T-cell (primary cell): Measurements from ENCODE around the gene DAAM2. TPM values are rescaled to one million over a fixed set of nuclear protein-coding genes. Genes with fewer than 3 reads are reported as not detected.

Experiments used
- ATAC-seq, 4 experiments: fragments of 200-7000 bp in 3 of 4; fragments of 150-1000 bp in 1 of 4; cut with Tn5 transposase; replicated peaks in 1 of 4; 1 replicate in 3 of 4; 2 replicates in 1 of 4; pipeline ENCODE4 v1.10.0; 2021; ENCODE audit warnings: moderate library complexity in 3 of 4, mild to moderate bottlenecking in 2 of 4, moderate number of reproducible peaks in 1 of 4
- CTCF ChIA-PET, 2 donors: fragments of 300-600 bp; sonication (Branson Sonifier 250); formaldehyde crosslinking; loops; one replicate each; lab custom pipeline; 2022; ENCODE audit warnings: antibody characterized with exemption in 2 of 2; lab: Charles Lee
- POLR2A ChIA-PET, 2 donors: fragments of 300-600 bp; sonication (Branson Sonifier 250); formaldehyde crosslinking; loops; one replicate each; lab custom pipeline; 2022; ENCODE audit warnings: antibody characterized with exemption in 2 of 2; lab: Charles Lee
- DNase-seq, 35 experiments: peaks; one replicate each; pipeline versions ENCODE4 v3.0.0 to v3.0.0-alpha.2; 2013 to 2023
- H3K27ac ChIP-seq: one replicate; pipeline ENCODE4 v1.5.1; 2013; ENCODE audit warnings: low read length
- H3K27me3 ChIP-seq, 2 experiments: replicated peaks in 1 of 2; 1 replicate in 1 of 2; 2 replicates in 1 of 2; pipeline versions ENCODE4 v1.6.1 to v1.7.0; 2013; ENCODE audit warnings: low read length in 1 of 2, mixed read lengths in 1 of 2; ENCODE audit not compliant: control insufficient read depth in 2 of 2, insufficient read depth in 2 of 2; ENCODE audit errors: extremely low read depth in 1 of 2
- H3K36me3 ChIP-seq, 2 donors: 1 replicate in 1 of 2; 2 replicates in 1 of 2; pipeline versions ENCODE4 v1.6.1 to v1.7.0; 2013; ENCODE audit warnings: low read length in 1 of 2; ENCODE audit not compliant: control insufficient read depth in 2 of 2, insufficient read depth in 1 of 2; ENCODE audit errors: extremely low read depth in 1 of 2
- H3K4me1 ChIP-seq, 2 experiments: 1 replicate in 1 of 2; 2 replicates in 1 of 2; pipeline versions ENCODE4 v1.6.1 to v1.7.0; 2013; ENCODE audit warnings: low read length in 2 of 2, mixed read lengths in 1 of 2; ENCODE audit not compliant: insufficient read depth in 2 of 2, control insufficient read depth in 1 of 2; ENCODE audit errors: extremely low read depth in 1 of 2
- H3K4me3 ChIP-seq, 2 donors: 1 replicate in 1 of 2; 2 replicates in 1 of 2; pipeline versions ENCODE4 v1.5.1 to v1.7.0; 2013; ENCODE audit warnings: mild to moderate bottlenecking in 2 of 2, low read length in 1 of 2, moderate library complexity in 1 of 2; ENCODE audit not compliant: control insufficient read depth in 1 of 2; ENCODE audit errors: extremely low read depth in 1 of 2
- H3K9me3 ChIP-seq: 2 replicates; pipeline ENCODE4 v1.7.0; 2013
- H3K27ac Mint-ChIP-seq, 2 donors: one replicate each; pipeline ENCODE4 v1.8.0; 2020 to 2021; ENCODE audit warnings: mild to moderate bottlenecking in 2 of 2, mixed read lengths in 2 of 2
- H3K27me3 Mint-ChIP-seq, 2 donors: one replicate each; pipeline ENCODE4 v1.8.0; 2021 to 2022; ENCODE audit warnings: mixed read lengths in 2 of 2
- H3K36me3 Mint-ChIP-seq: one replicate; pipeline ENCODE4 v1.8.0; 2021; ENCODE audit warnings: mixed read lengths
- H3K4me1 Mint-ChIP-seq, 3 donors: one replicate each; pipeline ENCODE4 v1.8.0; 2020 to 2022; ENCODE audit warnings: mixed read lengths in 3 of 3, mild to moderate bottlenecking in 1 of 3
- H3K4me3 Mint-ChIP-seq, 3 donors: one replicate each; pipeline ENCODE4 v1.8.0; 2020 to 2022; ENCODE audit warnings: mild to moderate bottlenecking in 3 of 3, mixed read lengths in 3 of 3, moderate library complexity in 3 of 3
- H3K9me3 Mint-ChIP-seq, 3 donors: one replicate each; pipeline ENCODE4 v1.8.0; 2020 to 2022; ENCODE audit warnings: mixed read lengths in 3 of 3
- WGBS: methylation state at CpG from one replicate; pipeline ENCODE4 v1.1.5; 2013; ENCODE audit warnings: missing lambda C conversion rate; ENCODE audit not compliant: insufficient coverage; 5-methylcytosine and 5-hydroxymethylcytosine counted together
- total RNA-seq, 35 experiments: library from RNA in 6 of 35; stranded (reverse) in 6 of 35; fragments of 120-200 nt in 1 of 35; gene quantifications; one replicate each; pipeline versions ENCODE4 v1.2.1 to v1.2.4 and lab custom pipeline; 2013 to 2026

DAAM2 gene
- total RNA-seq, 5 donors from 2014 or later (not counting 1 experiment from before 2014, with no cell fraction given) = 0.03 to 0.07 TPM; not detected in 3

GRCh38 chr6:39824030-39824926 lies 32.1 kb downstream of the DAAM2 start:
- H3K4me3 ChIP-seq = no peak overlapping the region
- no peaks in the 10 kb centered on the region for H3K9me3 ChIP-seq
- ATAC-seq (no peak), DNase-seq (no peak)
- H3K9me3 Mint-ChIP-seq = no peaks in the 10 kb centered on the region
- WGBS = 83% methylated on average over 4 of the region's 9 CpGs
- no peaks in the 10 kb centered on the region for H3K36me3 ChIP-seq
- H3K4me3 Mint-ChIP-seq = no peak overlapping the region
- no peaks in the 10 kb centered on the region for H3K4me1 ChIP-seq
- no peak overlapping the region for H3K27ac ChIP-seq
- no peak overlapping the region for H3K27ac Mint-ChIP-seq
- no peaks in the 10 kb centered on the region for H3K4me1 Mint-ChIP-seq
- peaks cover 0 to 3% of the 10 kb centered on the region in 2 donors for H3K27me3 Mint-ChIP-seq
- ChIA-PET CTCF (no interaction called here), POLR2A (no interaction called here)
- H3K36me3 Mint-ChIP-seq = no peaks in the 10 kb centered on the region
- peaks cover 0 to 7% of the 10 kb centered on the region in 2 experiments for H3K27me3 ChIP-seq

DNA sequence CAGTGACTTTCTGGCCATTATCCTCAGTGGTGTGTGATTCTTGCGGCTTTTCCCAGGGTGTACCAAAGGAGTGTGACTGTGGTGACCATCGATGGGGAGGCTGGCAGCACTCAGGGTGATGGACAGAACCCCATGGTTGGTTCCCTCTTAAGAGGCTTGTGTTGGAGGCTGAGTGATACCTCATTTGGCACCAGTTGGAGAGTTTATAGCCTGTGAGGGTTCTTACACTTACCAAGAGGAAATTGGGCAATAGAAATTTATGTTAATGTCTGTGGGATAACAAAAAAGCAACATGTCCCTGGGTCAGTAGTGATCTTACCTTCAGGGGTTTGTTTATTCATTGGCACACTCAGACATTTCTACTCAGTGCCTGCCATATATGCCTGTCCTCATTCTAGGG lies 37.2 kb downstream of the DAAM2 start:
- CTCF ChIA-PET = no interaction called here
- DNase-seq (no peak), ATAC-seq (no peak)
- POLR2A ChIA-PET = no interaction called here
- WGBS = 63% methylated on average over 2 of the region's 2 CpGs
- H3K27me3 ChIP-seq = peaks cover 0 to 7% of the 10 kb centered on the region in 2 experiments
- H3K9me3 ChIP-seq = no peaks in the 10 kb centered on the region
- H3K27me3 Mint-ChIP-seq = peaks cover 2 to 9% of the 10 kb centered on the region in 2 donors
- H3K27ac Mint-ChIP-seq = no peak overlapping the region
- no peaks in the 10 kb centered on the region for H3K36me3 Mint-ChIP-seq
- H3K4me3 Mint-ChIP-seq = no peak overlapping the region
- H3K4me1 ChIP-seq = no peaks in the 10 kb centered on the region
- H3K4me1 Mint-ChIP-seq = no peaks in the 10 kb centered on the region
- no peaks in the 10 kb centered on the region for H3K9me3 Mint-ChIP-seq
- H3K27ac ChIP-seq = no peak overlapping the region
- no peak overlapping the region for H3K4me3 ChIP-seq
- H3K36me3 ChIP-seq = no peaks in the 10 kb centered on the region

GRCh38 chr6:39830444-39830843 lies 38.3 kb downstream of the DAAM2 start:
- DNase-seq (no peak), ATAC-seq (no peak)
- H3K27me3 ChIP-seq = peaks cover 0 to 7% of the 10 kb centered on the region in 2 experiments
- H3K4me3 ChIP-seq = no peak overlapping the region
- Mint-ChIP-seq H3K36me3 (no peaks in the 10 kb centered on the region), H3K9me3 (no peaks in the 10 kb centered on the region), H3K27me3 (peaks cover 3 to 15% of the 10 kb centered on the region in 2 donors), H3K27ac (no peak overlapping the region), H3K4me3 (no peak overlapping the region), H3K4me1 (no peaks in the 10 kb centered on the region)
- H3K4me1 ChIP-seq = no peaks in the 10 kb centered on the region
- 91% methylated on average over 6 of the region's 7 CpGs for WGBS
- no peak overlapping the region for H3K27ac ChIP-seq
- POLR2A ChIA-PET = no interaction called here
- H3K9me3 ChIP-seq = no peaks in the 10 kb centered on the region
- CTCF ChIA-PET = no interaction called here
- no peaks in the 10 kb centered on the region for H3K36me3 ChIP-seq

GRCh38 chr6:39831701-39832100 lies 39.5 kb downstream of the DAAM2 start:
- Histone ChIP-seq H3K9me3 (no peaks in the 10 kb centered on the region), H3K27me3 (peaks cover 0 to 15% of the 10 kb centered on the region in 2 experiments), H3K36me3 (no peaks in the 10 kb centered on the region), H3K4me3 (no peak overlapping the region), H3K27ac (no peak overlapping the region), H3K4me1 (no peaks in the 10 kb centered on the region)
- Mint-ChIP-seq H3K4me3 (no peak overlapping the region), H3K27me3 (peaks cover 5 to 15% of the 10 kb centered on the region in 2 donors), H3K9me3 (no peaks in the 10 kb centered on the region), H3K27ac (no peak overlapping the region), H3K36me3 (no peaks in the 10 kb centered on the region), H3K4me1 (no peaks in the 10 kb centered on the region)
- POLR2A ChIA-PET = no interaction called here
- DNase-seq = no peak
- no peak for ATAC-seq
- WGBS = 94% methylated on average over 4 of the region's 6 CpGs
- CTCF ChIA-PET = no interaction called here

DNA sequence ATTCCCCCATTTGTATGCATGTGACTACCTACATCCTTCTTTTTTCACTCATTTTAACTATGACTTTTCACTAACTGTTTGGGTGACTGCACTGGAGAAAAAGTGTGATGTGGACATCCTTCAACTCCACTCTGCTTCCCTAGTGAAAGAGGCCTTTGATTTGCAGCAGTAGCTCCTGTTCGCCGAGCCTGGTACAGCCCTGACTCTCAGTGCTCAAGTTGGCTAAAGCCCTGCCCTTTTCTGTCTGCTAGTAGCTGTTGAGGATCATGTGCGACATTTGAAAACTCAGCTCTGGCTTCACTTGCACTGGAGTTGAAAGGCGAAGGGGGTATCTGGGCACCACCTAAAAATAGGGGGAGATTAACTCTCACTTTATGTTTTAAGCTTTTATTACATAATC lies 42.1 kb downstream of the DAAM2 start:
- Mint-ChIP-seq H3K36me3 (no peaks in the 10 kb centered on the region), H3K27me3 (peaks cover 18 to 19% of the 10 kb centered on the region in 2 donors), H3K4me3 (no peak overlapping the region), H3K9me3 (no peaks in the 10 kb centered on the region), H3K4me1 (no peaks in the 10 kb centered on the region), H3K27ac (no peak overlapping the region)
- POLR2A ChIA-PET = no interaction called here
- ATAC-seq (no peak), DNase-seq (no peak)
- H3K27ac ChIP-seq = no peak overlapping the region
- H3K27me3 ChIP-seq = peaks cover 0 to 15% of the 10 kb centered on the region in 2 experiments
- no peaks in the 10 kb centered on the region for H3K4me1 ChIP-seq
- H3K9me3 ChIP-seq = no peaks in the 10 kb centered on the region
- no peaks in the 10 kb centered on the region for H3K36me3 ChIP-seq
- WGBS = 100% methylated on average over 2 of the region's 4 CpGs
- CTCF ChIA-PET = no interaction called here
- no peak overlapping the region for H3K4me3 ChIP-seq

DNA sequence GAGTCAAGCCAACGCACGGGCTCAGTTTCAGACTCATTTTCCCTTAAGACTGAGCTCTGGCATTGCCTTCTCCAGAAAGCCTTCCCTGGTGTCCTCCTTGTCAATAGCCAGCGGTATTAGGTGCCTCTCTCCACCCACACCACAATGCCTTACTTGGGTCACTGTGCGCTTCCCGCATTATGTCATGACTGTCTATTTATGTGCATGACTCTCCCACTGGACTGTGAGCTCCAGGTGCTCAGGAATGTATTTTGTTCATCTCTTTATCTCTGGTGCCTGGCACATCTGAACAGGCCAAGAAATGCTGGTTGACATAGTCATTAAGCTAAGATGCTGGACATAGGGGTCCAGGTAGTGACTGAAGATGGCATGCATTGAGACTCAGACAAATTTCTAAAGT lies 42.7 kb downstream of the DAAM2 start:
- Histone ChIP-seq H3K27me3 (peaks cover 0 to 17% of the 10 kb centered on the region in 2 experiments), H3K4me3 (no peak overlapping the region), H3K4me1 (no peaks in the 10 kb centered on the region), H3K9me3 (no peaks in the 10 kb centered on the region), H3K27ac (no peak overlapping the region), H3K36me3 (no peaks in the 10 kb centered on the region)
- POLR2A ChIA-PET = interaction anchor here in 1 of 2 donors (0.6 kb wide), 1 partner anchor 1991 kb away, joined by 4 read pairs; no protein-coding TSS in a partner anchor
- H3K4me3 Mint-ChIP-seq = no peak overlapping the region
- H3K27ac Mint-ChIP-seq = no peak overlapping the region
- H3K9me3 Mint-ChIP-seq = no peaks in the 10 kb centered on the region
- H3K27me3 Mint-ChIP-seq = peaks cover 22 to 24% of the 10 kb centered on the region in 2 donors
- WGBS = 84% methylated on average over 5 of the region's 5 CpGs
- DNase-seq (no peak), ATAC-seq (no peak)
- CTCF ChIA-PET = no interaction called here
- no peaks in the 10 kb centered on the region for H3K4me1 Mint-ChIP-seq
- H3K36me3 Mint-ChIP-seq = no peaks in the 10 kb centered on the region
